DMS 273 (cell line): ENCODE results near the gene AFAP1L2.
"Not testable (repeated sequence)": the region's sequence is repeated elsewhere in the genome, so short reads cannot be mapped to it uniquely, and the experiment has no call there.

Source experiments
- DNase-seq: peaks from one replicate; lab custom pipeline; 2025; ENCODE audit not compliant: unreplicated experiment; lab: John Stamatoyannopoulos, UW

Gene AFAP1L2

DNA sequence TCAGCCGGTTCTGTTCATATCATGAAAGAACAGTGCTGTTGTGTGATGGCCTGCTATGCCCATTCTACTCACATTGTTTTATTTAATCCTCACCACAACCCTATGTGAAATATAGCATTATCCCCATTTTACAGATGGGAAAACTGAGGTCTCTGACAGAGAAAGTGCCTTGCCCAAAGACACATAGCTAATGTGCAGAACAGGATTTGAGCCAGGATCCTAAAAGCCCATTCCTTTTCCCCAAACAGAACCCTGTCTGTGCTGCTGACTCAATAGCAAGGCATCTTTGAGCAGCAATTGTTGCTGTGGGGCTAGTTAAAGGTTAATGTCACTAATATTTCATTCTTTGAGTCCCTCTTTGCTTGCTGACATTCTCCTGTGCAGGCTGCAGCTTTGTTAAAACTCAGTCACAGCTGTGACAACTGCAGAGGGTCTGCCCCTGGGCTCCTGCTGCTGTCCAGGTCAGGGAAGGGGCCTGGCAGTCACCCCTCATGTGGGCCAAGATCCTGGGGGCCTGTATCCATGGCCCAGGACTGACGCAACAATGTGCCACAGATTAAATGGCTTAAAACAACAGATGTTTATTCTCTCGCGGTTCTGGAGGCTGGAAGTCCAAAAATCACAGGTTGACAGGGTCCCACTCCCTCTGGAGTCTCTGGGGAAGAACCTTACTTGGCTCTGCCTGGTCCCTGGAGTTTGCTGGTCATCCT lies 40.4 kb downstream of the AFAP1L2 start:
- DNase-seq: no peak

GRCh38 chr10:114362826-114363355 lies 41.4 kb downstream of the AFAP1L2 start:
- DNase-seq: no peak

DNA sequence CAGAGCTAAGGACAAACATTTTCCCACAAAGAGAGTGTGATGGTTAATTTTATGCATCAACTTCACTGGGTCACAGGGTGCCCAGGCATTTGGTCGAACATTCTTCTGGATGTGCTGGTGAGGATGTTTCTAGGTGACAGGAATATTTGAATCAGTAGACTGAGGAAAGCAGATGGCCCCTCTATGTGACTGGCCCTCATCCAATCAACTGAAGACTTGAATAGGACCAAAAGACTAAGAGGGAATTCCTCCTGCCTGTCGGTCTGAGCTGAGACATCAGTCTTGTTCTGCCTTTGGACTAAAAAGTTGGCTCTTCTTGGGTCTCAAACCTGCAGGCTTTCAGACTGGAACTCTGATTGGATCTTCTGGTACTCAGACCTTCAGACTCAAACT lies 44.4 kb downstream of the AFAP1L2 start:
- no peak for DNase-seq

DNA sequence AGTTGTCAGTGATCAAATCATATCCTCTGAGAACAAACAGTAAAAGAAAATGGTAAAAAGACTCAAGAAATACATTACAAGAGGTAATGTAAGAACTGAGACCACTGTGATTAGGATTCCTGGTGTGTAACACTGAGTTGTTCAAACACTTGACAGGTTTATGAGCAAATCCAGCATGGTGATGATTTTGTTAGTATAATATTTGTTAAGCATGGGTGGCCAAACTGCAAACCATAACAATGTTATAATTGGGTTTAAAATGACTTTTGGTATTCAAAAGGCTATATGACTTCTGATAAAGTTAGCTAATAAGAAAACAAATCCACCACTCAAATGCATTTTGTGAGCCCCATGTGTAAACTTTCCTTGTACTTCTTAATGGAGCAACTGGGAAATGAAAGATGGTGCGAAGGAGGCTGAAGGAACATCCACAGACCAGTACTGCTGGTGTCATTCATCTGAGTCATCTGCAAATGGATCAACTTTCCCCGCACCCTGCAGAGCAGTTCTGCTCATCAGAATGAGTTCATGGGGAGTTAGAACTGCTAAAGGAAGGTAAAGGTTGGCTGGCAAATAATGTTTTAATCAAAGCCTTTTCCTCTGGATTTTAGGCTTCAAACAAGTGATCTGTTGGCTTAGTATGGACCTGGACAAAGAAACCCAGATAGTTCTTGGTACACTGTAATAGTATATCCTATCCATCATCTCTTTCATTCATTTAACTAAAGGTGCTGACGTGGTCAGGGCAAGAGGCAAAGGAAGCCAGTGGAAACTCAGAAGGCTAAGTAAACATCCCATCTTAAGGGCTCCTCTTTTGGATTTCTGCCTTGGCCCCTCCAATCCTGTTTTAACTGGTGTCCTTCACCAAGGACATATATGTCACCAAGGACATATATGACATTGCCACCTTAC lies 45.0 kb downstream of the AFAP1L2 start:
- DNase-seq: no peak

DNA sequence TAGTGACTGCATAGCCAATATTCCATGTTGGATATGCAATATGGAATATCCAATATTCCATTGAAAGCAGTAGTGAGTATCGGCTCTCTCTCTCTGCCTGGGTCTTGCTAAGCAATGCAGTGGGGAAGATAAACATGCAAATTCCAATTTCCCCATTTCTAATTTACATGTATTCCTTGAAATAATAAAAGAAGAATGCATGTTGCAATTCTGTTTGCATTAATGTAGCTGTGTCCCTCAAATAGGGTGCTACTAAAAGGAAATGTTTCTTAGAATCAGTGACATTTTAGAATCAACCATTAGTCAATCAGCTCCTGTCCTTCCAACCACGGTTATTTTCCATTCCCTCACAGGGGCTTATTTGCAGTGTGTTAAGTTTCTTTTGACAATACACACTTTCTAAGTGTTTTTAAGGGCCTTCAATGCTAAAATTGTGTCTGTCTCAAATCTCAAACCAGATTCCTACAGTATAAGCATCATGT lies 46.7 kb downstream of the AFAP1L2 start:
- no peak for DNase-seq

- DNase-seq: no peak
Measured at GRCh38 chr10:114356751-114357514, 47.4 kb downstream of the AFAP1L2 start.

DNA sequence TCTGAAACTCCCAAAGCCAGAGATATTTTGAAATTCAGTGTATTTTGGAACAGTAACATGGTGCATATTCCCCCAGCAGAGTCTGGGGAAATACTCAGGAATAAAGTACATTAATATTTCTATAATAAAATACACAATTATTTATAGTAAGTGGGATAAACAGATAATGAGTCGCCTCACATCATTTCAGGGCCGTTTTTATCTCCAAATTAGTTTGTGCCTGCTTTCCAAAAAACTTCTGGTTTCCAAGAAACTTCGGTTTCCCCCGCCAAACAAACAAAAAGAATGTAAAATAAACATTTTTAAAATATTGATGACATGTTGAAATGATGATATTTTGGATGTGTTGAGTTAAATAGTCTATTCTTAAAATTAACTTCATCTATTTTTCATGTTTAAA lies 48.2 kb downstream of the AFAP1L2 start:
- DNase-seq: no peak

GRCh38 chr10:114353383-114353782 lies 50.9 kb downstream of the AFAP1L2 start:
- DNase-seq: no peak

DNA sequence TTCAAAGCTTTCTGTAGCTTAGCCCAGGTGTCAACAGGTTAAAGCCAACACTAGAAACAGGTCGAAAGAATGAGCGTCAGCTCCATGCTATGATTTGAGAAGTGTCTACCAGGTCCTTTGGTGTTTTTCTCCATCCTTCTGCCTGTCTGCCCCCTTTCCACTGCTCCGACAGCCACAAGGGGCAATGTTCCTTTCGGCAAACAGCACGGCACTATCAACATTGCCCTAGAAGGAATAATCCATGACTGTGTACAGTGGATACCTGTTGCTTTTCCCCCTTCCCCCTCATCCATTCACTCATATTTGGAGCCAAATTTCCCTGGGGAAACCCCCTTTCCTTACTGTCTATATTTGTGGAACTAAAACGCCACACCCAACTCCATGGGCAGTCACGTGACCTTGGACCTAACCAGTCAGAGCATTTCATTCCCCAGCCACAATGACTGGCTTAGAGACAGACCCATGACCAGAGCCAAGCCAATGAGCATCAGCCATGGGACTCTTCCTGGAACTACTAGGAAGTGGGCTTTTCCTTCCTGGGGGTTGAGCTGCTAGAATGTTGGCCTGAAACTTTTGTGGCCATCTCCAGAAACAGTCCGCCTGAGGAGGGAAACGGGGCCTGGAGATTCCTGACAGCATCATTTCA lies 51.5 kb downstream of the AFAP1L2 start:
- no peak for DNase-seq

GRCh38 chr10:114350751-114351150 lies 53.6 kb downstream of the AFAP1L2 start:
- no peak for DNase-seq

- DNase-seq: no peak
Measured at GRCh38 chr10:114349522-114350215, 54.6 kb downstream of the AFAP1L2 start.

- not testable (repeated sequence) for DNase-seq
Measured at GRCh38 chr10:114349071-114349470, 55.2 kb downstream of the AFAP1L2 start.

- DNase-seq: no peak
Measured at GRCh38 chr10:114347791-114348190, 56.5 kb downstream of the AFAP1L2 start.

- no peak for DNase-seq
Measured at GRCh38 chr10:114347241-114347640, 57.1 kb downstream of the AFAP1L2 start.

DNA sequence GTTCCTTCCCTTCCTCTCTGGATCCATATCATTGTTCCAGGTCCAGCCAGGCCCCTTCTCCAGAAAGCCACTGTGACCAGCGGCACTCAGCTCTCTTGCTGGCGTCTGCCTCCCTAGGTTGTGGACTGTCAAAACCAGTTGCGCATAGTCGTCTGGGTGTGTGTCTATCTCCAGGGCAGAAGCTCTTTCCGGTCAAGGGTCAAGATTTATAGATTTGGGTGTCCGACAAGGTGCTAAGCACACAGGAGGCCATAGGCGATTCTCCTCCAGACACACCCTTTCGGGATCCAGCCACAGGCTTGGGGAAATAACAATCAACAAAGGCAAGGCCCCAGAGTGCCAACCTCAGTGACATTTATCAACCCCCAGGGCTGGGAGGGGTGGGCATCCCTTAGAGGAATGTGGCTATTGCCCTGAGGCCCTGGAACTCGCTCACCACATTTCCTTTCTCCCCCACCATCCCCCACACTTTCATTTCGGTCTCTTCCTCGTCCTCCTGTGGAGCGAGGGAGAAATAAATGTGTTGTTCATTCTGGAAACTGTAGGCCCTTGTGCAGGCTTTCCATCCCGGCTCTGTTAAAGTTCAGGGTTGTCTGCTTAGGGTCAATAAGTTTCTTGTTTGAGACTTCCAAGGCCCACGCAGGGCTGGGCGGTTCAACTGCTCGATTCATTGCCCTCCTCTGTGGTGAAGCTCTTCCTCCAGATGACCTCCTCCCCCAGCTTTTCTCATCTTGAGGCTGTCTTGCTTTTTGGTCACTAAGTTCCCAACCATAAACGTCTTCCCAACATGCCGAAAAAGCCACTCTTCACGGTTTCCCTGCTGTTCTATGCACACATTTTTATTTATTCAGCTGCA lies 57.9 kb downstream of the AFAP1L2 start:
- DNase-seq: no peak

- no peak for DNase-seq
Measured at GRCh38 chr10:114345701-114346100, 58.6 kb downstream of the AFAP1L2 start.

DNA sequence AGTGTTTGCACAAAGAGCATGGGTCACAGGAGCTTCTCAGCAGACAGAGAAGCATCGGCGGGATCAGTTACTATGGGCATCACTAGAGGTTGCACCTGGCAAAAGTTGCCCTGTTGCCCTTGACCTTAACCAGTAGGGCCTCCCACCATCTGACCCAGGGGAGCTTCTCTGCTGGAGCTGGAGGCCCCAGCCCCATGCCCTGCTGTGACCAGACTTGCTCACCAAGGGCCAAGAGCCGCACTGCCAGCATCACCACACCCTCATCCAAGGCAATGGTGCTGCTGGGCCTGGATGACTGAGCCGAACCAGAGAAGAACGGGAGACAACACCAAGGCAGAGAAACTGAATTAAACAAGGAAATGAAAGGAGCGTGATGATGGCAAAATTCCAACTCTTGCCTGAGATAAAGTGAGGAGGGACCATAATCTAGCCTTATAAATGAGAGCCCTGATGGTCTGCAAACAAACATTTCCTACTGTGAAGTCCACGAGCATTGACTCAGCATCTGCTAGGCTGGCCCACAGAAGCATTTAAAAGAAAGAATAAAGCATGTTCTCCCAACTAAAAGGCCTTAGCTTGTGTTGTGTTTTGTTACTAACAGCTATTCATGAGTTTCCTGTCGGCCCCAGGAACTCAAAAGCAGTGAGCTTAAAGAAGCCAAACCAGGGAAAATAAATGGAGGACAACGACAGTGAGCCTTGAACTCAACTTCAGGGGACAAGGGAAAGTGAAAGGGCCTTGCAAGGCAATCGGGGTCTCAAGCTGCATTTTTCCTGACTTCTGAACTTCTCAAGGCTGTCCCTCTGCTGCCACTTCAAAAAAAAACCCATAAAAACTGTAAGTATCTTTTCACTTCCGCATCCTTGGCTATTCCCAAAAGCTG lies 60.4 kb downstream of the AFAP1L2 start:
- DNase-seq: no peak

GRCh38 chr10:114342976-114343375 lies 61.3 kb downstream of the AFAP1L2 start:
- DNase-seq: no peak
